HG02571 (cell line): ENCODE data around the gene GYS1.
"Not testable (repeated sequence)": the region's sequence is repeated elsewhere in the genome, so short reads cannot be mapped to it uniquely, and the experiment has no call there.

ENCODE experiments used
- ATAC-seq: cut with Tn5 transposase; IDR thresholded peaks from one replicate; pipeline ENCODE4 v1.9.1; 2021; ENCODE audit warnings: mild to moderate bottlenecking, moderate library complexity; ENCODE audit not compliant: unreplicated experiment

The GYS1 gene

DNA sequence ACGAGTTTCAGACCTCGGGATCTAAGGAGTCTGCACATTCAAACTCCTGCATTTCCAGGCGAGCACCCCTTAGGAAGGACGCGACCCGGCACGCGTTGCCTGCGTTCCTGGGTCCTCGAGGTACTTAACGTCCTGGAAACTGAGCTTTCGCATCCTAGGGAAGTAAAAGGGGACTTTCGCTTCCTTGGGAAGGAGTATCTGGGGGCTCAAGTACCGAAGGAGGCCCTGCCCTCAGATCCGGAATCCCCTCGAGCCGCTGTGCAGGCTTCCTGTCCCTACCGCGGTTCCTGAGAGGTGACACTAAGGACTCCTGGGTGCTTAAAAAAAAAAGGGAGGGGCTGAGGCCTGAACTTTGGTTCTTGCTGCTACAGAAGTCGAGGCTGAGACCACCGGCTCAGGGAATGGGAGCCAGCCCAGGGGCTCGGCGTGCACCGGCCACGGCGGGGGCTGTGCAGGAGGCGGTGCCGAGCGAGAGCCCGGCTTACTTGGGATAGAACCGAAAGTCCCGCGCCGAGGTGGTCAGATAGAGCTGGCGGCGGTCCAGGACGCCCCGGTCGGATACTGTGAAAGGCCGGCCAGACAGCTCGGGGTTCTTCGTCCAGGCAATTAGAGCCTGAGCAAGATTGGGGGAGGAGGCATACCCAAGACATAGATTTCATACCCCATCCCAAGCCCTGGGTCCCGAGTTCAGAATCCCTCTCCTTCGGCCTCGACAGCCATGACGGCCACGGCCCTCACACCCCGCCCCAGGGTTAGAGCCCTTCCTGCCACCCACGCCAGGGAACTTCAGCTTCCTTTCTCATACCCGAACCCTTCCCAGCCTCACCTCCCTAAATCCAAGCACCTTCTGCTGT lies 25.5 kb upstream of the GYS1 start:
- ATAC-seq = not testable (repeated sequence)

DNA sequence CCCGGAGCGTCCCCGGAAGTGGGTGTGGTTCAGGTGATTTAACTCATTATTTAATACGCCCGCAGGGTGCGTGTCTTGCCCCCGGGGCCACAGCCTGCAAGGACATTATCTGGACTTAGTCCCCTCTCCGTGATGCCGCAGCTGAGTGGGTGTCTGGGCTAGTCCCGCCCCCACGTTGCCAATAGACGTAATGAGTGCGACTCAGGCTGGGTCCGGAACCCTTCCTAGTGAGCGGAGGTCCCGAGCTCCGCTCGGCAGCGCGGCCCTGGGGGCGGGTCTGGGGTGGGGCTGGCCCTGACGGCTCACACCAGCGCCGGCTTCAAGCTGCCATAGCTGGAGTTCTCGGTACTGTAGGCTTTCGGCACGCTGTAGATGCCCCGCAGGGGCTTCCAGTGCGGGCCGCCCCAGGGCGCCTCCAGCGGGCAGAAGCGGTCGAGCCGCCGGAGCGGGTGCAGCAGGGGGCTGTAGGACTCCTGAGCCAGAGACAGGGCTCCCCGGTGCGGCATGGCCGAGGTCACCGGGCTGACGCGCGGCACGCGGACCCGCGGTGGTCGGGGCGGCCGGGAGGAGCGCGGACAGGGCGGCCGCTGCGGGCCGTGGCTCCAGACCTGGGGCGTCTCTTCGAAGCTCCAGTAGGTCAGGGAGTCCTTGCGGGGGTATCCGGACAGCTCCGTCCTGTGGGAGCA lies 24.7 kb upstream of the GYS1 start:
- ATAC-seq = no peak

DNA sequence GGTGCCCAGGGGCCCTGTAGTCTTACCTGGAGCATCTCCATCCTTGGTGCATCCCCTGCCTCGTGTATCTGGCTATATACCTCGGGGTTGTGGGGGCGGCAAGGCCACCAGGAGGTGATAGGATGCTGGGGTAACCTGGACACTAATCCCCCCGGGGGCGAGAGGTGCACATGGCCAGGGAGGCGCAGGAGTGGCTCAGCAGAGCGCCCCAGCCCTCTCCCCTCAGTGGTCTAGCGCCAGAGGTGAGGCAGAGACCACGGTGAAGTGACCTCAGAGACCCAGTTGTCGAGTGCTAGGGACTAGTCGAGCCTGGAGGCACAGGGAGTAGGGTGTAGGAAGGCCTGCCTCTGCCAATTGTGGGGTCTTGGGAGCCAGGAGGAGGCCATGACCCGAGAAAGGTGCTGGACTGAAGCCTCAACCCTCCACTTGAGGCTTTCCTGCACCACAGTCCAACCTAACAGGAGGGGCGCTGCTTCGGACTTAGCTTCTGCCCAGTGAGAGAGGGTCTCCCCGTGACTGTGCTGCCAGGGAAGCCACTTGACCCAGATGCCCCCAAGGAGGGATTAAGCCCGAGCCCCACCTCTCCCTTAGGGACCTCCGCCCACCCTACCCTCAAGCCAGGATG lies 24.0 kb upstream of the GYS1 start, which contains the start of gene LHB:
Gene LHB, minus strand, starts transcription at position 51 of the 625 bp plus-strand sequence. Its CDS starts 10 bp downstream, at position 41.
- no peak for ATAC-seq

DNA sequence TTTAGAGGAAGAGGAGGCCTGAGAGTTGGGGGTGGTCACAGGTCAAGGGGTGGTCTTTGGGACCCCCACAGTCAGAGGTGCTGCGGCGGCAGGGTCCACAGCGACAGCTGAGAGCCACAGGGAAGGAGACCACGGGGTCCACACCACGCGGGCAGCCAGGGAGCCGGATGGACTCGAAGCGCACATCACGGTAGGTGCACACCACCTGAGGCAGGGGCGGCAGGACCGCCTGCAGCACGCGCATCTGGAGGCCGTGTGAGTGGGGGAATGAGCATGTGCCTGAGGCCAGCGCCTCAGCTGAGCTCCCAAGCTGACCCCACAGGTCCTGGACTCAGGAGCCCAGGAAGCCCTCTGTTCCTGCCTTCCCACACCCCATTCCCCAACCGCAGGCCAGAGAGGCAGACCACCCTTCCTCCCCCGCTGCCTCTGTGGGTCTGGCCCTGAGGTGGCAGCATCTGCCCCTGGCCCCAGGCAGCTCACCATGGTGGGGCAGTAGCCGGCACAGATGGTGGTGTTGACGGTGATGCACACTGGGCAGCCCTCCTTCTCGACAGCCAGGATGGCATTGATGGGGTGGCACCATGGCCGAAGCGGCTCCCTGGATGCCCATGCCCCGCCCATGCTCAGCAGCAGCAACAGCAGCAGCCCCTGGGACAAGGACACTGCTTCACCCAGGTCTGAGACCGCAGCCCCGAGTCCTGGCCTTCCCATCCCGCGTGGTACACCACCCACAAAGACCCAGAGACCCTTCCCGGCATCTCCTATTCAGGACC lies 23.1 kb upstream of the GYS1 start:
- ATAC-seq = no peak

DNA sequence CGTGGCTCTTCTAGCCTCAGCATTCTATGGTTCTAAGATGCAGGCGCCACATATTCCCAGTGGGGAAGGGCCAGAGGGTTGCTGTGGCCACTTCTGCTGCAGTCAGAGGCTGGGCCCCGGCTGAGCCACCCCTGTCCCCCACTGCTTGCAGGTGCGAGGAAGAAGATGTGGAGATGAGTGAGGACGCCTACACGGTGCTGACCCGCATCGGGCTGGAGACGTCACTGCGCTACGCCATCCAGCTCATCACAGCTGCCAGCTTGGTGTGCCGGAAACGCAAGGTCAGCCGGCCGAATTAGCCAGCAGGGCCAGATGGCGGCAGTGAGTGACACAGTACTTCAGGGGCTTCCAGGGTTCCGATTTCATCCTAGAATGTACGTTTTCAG lies 21.8 kb upstream of the GYS1 start:
- ATAC-seq = no peak

DNA sequence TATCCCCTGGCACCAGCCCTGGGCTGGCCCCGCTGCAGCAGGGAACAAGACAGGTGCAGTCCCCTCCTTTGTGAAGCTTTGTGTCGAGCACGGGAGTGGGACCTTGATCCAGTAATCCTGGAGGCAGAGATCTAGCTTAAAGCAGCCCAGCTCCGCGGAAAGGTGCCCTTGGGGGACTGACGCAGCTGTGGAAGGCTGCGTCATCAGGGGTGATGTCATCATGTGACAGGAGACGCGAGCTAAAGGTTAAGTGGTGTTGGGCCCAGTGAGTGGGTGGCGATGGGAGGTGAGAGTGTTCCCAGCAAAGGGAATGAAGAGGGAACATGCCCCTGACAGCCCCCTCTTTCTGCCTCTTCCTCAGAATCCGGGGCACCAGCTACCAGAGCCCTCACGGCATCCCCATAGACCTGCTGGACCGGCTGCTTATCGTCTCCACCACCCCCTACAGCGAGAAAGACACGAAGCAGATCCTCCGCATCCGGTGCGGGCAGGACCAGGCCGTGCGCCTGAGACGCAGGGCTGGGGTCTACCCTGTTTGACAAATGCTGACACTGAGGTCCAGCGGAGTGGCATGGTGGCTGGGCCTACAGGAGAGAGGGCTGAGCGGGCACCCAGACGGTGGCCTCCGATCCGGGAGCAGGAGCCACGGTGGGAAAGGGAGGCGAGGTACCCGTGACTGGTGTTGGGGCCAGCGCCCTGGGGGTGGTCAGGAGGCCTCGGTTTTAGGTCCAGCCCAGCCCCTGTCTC lies 21.2 kb upstream of the GYS1 start:
- no peak for ATAC-seq

DNA sequence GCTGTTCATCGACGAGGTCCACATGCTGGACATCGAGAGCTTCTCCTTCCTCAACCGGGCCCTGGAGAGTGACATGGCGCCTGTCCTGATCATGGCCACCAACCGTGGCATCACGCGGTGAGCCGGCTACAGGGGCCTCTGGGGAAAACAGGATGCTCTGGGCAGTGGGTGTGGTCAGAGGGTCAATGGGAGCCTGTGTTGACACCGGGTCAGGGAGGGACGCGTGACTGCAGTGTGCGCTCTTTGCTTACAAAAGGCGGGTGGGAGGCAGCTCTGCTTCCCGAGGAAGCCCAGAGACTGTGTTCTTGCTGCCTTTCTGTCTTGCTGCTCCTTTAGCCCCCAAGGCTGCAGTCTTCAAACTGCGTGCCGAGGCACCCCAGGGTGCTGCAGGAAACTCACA lies 18.1 kb upstream of the GYS1 start:
- no peak for ATAC-seq

DNA sequence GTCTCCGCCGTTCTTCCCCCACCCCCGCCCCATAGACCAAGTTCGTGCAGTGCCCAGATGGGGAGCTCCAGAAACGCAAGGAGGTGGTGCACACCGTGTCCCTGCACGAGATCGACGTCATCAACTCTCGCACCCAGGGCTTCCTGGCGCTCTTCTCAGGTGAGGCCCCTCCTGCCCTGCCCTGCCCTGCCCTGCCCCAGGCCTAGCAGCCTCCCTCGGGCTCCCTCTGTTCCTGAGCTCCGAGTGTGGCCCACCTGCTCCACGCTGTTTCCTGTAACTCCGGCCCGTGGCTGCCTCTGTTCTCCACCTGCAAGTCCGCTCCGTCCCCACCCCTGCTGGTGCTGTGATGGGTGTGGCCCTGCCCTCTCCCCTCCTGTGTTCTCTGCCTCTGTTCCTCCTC lies 17.3 kb upstream of the GYS1 start:
- no peak for ATAC-seq

DNA sequence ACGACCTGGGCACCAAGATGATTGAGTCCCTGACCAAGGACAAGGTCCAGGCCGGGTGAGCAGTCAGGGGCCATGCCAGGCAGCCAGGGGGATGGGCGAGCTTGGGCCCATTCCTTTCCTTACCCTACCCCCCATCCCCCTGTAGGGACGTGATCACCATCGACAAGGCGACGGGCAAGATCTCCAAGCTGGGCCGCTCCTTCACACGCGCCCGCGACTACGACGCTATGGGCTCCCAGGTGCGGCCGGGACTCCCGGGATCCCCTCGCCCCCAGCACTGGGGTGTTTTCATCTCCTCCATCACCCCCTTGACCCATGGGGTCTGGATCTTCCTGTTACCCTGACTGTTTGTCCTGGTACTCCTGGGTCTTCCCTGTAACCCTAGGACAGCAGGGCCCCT lies 16.7 kb upstream of the GYS1 start:
- ATAC-seq = no peak

DNA sequence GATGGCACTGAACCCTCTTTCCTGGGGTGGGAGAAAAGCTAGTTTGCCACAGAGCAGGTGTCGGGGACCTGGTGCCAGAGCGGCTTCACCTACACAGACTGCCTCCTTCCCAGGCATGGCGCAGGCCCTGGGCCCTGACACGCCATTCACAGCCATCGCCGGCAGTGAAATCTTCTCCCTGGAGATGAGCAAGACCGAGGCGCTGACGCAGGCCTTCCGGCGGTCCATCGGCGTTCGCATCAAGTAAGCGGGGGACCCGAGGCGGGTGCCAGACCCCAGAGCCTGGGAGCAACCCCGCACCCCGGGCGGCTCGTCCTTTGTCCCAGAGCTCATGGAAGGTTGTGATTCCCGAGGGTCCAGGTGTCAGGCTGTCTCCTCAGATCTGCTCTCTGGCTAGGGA lies 13.8 kb upstream of the GYS1 start:
- ATAC-seq = no peak

DNA sequence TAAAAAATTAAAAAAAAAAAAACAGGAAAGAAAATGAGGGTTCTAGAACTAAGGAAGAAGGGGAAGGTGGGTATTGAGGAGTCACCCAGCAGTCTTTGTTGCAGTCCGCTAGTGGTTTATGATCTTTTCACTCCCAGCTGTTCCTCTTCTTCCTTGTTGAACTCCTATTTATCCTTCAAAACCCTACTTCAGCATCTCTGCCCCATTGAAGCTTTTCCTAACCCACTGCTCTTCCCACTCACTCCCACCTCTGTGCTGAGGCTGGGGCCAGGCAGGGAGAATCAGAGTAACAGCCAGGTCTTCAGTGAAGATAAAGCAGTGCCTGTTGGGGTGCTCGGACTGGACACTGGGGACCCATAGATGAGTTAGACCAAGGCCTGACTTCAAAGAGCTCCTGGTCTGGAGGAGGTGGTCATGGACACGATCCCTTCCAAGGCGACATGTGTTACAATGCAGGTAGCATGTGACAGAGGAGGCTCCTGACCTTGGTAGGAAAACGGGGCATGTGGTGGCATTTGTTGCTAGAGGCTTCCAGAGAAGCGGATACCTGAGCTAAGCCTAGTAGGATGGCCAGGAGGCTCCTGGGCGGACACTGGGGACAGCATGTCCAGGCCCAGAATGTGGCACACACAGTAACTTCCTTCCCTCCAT lies 12.0 kb upstream of the GYS1 start:
- ATAC-seq = no peak

DNA sequence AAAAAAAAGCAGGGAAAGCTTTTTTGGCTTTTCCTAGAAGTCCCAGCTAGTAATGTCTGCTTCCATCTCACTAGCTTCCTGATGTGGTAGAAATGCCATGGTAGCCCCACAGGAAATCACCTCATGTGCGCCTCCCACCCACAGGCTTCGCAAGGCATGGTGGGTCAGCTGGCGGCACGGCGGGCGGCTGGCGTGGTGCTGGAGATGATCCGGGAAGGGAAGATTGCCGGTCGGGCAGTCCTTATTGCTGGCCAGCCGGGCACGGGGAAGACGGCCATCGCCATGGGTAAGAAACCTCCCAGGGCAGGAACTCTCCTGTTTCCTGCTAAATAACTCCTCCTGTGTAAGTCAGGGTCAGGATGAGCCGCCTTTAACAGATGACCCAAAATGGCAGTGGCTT lies 11.0 kb upstream of the GYS1 start:
- no peak for ATAC-seq

DNA sequence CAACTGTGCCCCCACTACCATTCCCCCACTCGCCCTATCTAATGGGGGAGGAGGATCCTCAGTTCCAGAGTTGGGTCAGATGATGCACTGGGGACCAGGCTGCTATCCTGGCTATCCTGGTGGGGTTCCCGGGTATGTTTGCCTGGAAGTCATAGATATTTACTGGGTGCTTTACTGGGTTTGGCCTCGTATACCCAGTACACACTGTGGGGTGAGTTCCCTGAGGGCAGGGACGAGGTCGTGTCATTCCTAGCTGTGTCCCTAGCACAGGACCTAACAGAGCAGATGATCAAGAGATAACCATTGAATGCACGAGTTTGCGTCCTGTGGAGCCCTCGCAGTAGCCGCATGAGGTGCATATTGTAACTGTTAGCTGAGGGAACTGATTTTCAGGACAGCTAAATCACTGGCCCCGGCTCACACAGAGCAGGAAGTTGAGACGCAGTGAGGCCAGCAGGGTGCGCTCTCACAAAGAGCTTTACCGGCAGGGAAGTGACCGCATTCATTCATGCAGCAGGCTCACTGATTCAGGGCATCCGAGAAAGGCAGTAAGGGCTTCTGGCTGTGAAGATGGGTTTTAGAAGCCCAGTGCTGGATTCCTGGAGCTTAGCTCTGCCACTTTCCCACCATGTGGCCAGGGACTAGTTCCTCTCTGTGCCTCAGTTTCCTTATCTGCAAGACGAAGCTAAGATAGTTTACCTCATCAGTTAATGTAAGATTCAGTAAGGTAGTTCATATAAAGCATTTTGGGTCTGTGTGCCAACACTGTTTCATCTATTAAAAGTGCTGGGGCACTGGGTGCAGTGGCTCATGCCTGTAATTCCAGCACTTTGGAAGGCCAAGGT lies 6.6 kb upstream of the GYS1 start:
- ATAC-seq = no peak

DNA sequence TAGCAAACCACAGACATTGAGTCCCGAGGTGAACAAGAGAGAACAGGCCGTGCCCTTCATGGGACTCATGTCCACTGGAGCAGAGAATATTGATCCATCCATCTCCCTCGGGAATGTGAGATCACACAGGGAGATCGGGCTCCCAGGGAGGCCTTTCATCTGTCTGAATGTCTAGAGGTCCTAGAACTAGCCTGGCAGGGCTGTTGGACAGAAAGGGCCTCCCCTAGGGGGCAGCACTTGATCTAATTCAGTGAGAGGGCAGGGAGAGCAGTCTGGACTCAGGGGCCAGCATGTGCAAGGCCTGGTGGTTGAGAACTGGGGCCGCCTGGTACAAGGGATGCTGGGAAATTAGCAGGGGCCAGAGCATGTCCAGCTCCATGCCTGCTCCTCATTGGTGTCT lies 4.9 kb upstream of the GYS1 start:
- no peak for ATAC-seq

DNA sequence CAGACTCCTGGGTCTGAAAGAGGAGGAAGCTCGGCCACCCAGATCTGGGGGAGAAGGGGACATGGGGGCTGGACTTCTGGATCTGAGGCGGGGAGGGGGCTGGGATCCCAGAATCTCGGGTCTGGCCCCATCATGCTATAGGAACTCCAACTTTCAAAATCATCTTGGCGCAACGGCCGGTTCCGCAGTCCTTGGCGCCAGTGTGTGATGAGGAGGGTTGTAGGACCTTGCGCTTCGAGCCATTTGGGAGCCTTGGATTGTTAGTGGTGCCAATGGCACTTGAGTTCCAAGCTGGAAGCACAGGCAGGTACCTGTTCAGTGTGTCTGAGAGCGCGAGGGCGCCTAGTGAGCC lies 902 bp upstream of the GYS1 start:
- ATAC-seq = no peak

DNA sequence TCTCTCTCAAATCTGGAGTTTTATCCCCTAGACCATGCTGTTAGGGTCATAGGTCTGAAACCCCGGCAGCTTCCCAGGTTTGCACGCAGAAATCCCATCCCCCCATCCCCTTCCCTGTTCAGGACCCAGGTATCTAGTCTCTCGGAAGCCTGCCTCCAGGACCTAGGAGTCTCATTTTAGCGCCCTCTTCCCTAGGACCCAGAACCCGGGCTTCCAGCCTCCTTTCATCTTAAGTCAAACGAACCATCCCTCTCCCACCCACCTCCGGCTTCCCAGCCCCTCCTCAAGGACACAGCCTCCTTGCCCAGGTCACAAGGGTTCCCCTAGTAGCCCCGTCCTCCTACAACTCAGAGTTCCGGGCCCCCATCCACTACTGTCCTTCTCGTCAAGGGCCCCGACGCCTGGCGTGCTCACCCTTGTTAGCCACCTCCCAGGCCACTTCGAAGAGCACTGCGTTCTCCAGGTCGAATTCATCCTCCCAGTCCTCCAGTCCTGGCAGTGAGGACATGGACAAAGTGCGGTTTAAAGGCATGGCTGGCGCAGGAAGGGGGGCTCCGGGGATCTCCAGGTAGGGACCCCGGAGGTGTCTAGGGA lies 431 bp downstream of the GYS1 start:
- no peak for ATAC-seq

DNA sequence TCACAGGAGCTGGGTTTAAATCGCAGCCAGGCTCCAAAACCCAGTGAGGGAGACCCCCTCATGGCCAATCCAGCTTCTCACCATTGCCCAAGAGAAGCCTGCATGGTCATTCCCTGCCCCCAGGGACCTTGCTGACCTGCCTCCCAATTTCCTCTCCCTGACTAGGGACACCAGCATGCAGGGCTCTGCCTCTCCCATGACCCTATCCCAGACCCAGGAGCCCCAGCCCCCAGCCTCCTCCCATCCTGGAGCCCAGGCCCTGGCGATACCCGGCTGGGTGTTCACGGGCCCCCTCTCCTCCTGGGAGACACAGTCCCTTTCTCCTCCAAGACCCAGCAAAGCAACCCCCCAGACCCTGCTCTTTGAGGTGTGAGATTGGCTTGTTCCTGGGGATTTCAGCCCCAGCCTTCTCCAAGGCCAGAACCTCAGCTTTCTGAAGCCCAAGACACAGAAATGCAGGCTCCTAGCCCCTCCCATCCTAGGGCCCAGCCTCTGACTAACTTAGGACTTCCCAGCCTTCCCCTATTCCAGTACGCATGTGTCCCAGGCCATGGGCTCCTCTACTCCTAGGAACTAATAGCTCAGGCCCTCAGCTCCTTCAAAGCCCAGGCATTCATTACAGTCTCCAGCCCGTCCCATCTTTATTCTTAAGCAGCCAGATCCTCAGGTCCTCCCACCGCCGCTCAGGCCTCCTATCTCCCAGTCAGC lies 1.1 kb downstream of the GYS1 start:
- ATAC-seq = no peak

DNA sequence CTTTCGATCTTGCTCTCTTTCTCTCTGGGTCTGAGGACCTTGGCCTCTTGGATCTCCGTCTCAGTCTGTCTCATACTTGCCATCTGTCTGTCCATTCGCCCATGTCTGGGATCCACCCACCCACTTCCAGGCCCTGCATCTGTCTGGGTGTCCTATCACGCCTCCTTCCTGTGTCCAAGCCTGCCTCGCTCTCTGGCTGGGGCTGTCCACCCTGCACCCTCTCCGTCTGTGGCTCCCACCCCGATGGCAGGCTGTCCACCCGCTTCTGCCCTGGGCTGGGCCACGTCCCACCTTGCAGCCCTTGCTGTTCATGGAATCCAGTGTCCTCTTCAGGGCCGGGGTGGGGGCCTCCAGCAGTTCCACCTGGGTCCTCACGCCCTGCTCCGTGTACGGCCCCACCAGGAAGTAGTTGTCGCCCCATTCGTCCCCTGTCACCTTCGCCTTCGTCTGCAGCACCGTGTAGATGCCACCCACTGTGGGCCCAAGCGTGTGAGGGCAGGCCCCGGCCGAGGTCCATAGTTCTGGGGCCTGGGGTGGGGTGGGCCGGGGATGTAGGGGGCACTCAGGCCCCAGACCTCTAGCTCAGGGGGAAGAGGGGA lies 2.0 kb downstream of the GYS1 start:
- ATAC-seq = no peak
